HK-2 (cell line): ENCODE data around the gene ATXN7L2.

ENCODE experiments used
- DNase-seq: peaks from one replicate; pipeline ENCODE4 v3.0.0-alpha.2; 2018; ENCODE audit not compliant: unreplicated experiment

ATXN7L2 gene

GRCh38 chr1:109523706-109524105 is 40.0 kb downstream of the ATXN7L2 start:
- no peak for DNase-seq

GRCh38 chr1:109527098-109527811 is 43.5 kb downstream of the ATXN7L2 start:
- DNase-seq: no peak

- DNase-seq: no peak
Measured at GRCh38 chr1:109527846-109528695, 44.4 kb downstream of the ATXN7L2 start.

- no peak for DNase-seq
Measured at GRCh38 chr1:109528712-109529111, 45.0 kb downstream of the ATXN7L2 start.

GRCh38 chr1:109529881-109530456 is 46.3 kb downstream of the ATXN7L2 start:
- no peak for DNase-seq

- no peak for DNase-seq
Measured at GRCh38 chr1:109530457-109531087, 46.9 kb downstream of the ATXN7L2 start.

- DNase-seq: no peak
Measured at GRCh38 chr1:109531380-109531779, 47.7 kb downstream of the ATXN7L2 start.

- peak; percentile 35 for DNase-seq
Measured at GRCh38 chr1:109531826-109532364, 48.2 kb downstream of the ATXN7L2 start.

GRCh38 chr1:109532365-109533136 is 48.8 kb downstream of the ATXN7L2 start:
- DNase-seq: peak; percentile 87

- no peak for DNase-seq
Measured at GRCh38 chr1:109534307-109534858, 50.7 kb downstream of the ATXN7L2 start.

GRCh38 chr1:109535481-109535880 is 51.8 kb downstream of the ATXN7L2 start:
- no peak for DNase-seq

- no peak for DNase-seq
Measured at GRCh38 chr1:109535971-109536491, 52.3 kb downstream of the ATXN7L2 start.

GRCh38 chr1:109537450-109538178 is 53.9 kb downstream of the ATXN7L2 start:
- no peak for DNase-seq

- no peak for DNase-seq
Measured at GRCh38 chr1:109538827-109539555, 55.3 kb downstream of the ATXN7L2 start.

- no peak for DNase-seq
Measured at GRCh38 chr1:109539676-109540075, 56.0 kb downstream of the ATXN7L2 start, which contains the start of gene GPR61. GPR61 (plus strand) TSS chr1:109539872; CDS start chr1:109543023, 3,151 bp downstream.

- DNase-seq: no peak
Measured at GRCh38 chr1:109541102-109541501, 57.4 kb downstream of the ATXN7L2 start.
